PC-3 (cell line): Measurements from ENCODE around the gene PLPPR1.

ENCODE experiments used
- EZH2 ChIP-seq: fragments of 300-600 bp; sonication (generic); IDR thresholded peaks from one replicate; pipeline ENCODE4 v1.6.1; 2017; ENCODE audit warnings: antibody characterized with exemption, mild to moderate bottlenecking, low read length; ENCODE audit not compliant: unreplicated experiment
- EZH2phosphoT487 ChIP-seq: fragments of 300-600 bp; sonication (generic); IDR thresholded peaks from 2 replicates; pipeline ENCODE4 v1.6.1; 2018; ENCODE audit warnings: mild to moderate bottlenecking, antibody characterized with exemption, low read length, borderline replicate concordance
- TF ChIP-seq, protein P1 (sequence below): fragments of 300-600 bp; sonication (generic); conservative IDR thresholded peaks from 2 replicates; pipeline ENCODE4 v1.5.1; 2017; ENCODE audit warnings: antibody characterized with exemption, low read depth, mild to moderate bottlenecking, low read length

DNA sequence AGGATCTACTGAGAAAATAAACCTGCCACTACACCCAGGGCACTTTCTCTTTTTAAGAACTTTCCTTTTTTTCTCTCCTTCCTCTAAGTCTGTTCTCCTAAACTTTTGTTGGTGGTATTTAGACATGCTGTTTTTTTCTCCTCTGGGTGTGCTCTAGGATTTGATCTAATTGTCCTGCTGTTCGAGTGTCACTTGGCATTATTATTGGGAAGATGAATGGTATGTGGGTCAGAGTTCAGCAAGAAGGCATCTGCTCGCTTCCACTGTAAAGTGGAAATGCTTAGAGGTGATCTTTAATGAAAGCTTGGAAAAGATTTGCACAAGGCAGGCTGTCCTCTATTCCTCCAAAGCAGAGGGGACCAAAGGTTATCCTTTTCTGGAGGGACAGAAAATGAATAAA is 1.3 kb upstream of the PLPPR1 start:
- TF ChIP-seq EZH2phosphoT487: no peak
- TF ChIP-seq, protein P1, sequence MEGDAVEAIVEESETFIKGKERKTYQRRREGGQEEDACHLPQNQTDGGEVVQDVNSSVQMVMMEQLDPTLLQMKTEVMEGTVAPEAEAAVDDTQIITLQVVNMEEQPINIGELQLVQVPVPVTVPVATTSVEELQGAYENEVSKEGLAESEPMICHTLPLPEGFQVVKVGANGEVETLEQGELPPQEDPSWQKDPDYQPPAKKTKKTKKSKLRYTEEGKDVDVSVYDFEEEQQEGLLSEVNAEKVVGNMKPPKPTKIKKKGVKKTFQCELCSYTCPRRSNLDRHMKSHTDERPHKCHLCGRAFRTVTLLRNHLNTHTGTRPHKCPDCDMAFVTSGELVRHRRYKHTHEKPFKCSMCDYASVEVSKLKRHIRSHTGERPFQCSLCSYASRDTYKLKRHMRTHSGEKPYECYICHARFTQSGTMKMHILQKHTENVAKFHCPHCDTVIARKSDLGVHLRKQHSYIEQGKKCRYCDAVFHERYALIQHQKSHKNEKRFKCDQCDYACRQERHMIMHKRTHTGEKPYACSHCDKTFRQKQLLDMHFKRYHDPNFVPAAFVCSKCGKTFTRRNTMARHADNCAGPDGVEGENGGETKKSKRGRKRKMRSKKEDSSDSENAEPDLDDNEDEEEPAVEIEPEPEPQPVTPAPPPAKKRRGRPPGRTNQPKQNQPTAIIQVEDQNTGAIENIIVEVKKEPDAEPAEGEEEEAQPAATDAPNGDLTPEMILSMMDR: no peak
- no peak for TF ChIP-seq EZH2
